ENCODE results near the gene FAM120C.

FAM120C gene

DNA sequence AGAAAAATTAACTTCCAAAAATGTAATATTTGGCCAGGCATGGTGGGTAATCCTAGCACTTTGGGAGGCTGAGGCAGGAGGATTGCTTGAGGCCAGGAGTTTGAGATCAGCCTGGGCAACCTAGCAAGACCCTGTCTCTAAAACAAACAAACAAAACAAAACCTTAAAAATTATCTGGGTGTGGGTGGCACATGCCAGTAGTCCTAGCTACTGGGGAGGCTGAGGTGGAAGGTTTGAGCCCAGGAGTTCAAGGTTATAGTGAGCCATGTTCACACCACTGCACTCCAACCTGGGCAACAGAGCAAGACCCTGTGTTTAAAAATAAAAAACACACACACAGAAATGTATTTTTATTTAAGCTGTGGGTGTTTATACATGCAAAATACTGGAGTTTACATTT lies 12.0 kb downstream of the FAM120C start:
- no peak for DNase-seq (ENCODE audit: low spot score)

DNA sequence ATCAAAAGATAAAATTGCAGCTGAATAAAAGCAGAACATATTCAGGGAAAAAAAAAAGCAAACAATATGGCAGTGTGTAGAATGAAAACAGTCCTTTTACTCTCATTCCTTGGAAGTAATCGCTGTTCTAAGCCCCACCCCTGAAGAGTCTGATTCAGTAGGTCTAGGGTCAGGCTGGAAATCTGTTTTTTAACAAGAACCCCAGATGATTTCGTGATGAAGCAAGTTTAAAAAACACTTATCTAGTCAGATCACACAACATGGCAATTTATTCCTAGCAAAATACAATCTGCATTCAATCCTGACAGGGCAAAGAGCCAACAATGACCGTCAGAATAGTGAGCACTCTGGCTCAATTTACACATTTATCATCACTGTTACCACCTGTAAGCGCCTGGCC lies 16.1 kb downstream of the FAM120C start:
- DNase-seq (ENCODE audit: low spot score) = no peak

- DNase-seq (ENCODE audit: low spot score) = no peak
These were observed 25.5 kb downstream of the FAM120C start for GRCh38 chrX:54157561-54157960.

GRCh38 chrX:54134269-54134668 lies 48.8 kb downstream of the FAM120C start:
- DNase-seq (ENCODE audit: low spot score) = no peak

GRCh38 chrX:54116391-54116790 lies 66.7 kb downstream of the FAM120C start:
- no peak for DNase-seq (ENCODE audit: low spot score)

- no peak for DNase-seq (ENCODE audit: low spot score)
These were observed 89.5 kb downstream of the FAM120C start for GRCh38 chrX:54093571-54093970.

DNA sequence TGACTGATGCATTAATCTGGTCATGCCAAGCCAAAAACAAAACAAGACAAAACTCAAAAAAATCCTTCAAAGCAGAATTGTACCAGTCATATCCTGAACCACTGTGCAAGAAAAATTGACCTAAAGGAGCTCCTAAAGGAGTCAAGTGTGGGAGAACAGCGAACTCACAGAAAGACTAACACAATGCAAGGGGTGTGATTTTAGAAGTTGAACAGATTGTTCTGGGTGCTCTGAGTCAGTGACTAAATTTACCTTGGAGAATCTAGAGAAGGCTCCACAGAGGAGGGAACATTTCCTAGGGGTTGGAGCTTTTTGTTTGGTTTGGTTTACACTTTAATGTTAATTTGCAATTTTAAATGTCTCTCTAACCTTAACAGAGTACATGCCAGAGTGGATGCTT lies 89.9 kb downstream of the FAM120C start:
- DNase-seq (ENCODE audit: low spot score) = no peak

- no peak for DNase-seq (ENCODE audit: low spot score)
These were observed 92.2 kb downstream of the FAM120C start for GRCh38 chrX:54090880-54091279.

GRCh38 chrX:54089191-54089590 lies 93.9 kb downstream of the FAM120C start:
- no peak for DNase-seq (ENCODE audit: low spot score)

DNA sequence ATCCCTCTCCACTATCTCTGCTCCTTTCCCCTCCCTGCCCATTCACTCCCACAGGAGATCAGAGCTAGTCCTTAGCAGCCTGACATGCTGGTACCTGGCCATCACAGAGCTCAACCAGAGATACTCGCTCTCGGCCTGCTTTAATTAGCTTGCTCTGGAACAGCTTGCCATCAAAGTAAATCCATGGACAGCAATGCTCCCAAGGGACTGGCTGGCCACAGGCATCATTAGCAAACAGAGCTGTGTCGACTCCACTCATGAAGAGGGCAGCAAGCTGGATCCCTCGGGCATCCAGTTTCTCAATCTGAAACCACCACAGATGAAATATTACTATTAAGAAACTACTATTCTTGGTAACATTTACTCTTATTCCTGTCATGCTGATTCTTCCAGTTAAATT lies 95.4 kb downstream of the FAM120C start:
- no peak for DNase-seq (ENCODE audit: low spot score)

DNA sequence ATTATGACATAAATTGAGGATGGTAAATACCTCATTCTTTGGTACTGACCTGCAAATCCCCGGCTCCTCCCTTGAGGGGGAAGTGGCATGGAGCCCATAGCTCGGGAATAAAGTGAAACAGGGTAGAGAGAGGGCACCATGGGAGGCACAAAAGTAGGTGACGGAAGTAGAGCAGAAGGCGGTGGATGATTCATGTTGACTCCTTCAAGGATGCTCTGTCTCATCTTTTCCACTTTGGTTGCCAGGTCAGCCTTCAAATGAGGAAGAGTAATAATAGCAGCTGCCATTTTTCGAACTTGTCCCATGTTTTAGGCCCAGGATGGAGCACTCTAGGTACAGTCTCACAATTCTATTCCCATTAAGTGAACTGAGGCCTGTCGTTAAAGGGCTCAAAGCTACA lies 97.4 kb downstream of the FAM120C start:
- peak; percentile 72 for DNase-seq (ENCODE audit: low spot score)

DNA sequence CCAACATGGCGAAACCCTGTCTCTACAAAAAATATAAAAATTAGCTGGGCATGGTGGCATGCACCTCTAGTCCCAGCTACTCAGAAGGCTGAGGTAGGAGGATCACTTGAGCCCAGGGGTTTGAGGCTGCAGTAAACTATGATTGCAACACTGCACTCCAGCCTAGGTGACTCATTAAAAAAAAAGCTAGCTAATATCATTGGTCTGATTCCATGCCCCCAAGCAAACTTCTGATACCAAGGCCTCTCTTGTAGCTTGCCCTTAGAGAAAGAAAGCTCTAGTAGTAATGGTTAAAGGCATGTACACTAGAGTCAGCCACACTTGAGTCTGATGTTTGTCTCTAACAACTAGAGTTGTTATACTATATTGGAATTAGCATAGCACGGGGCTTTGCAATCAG lies 106.2 kb downstream of the FAM120C start:
- DNase-seq (ENCODE audit: low spot score) = no peak

GRCh38 chrX:54074826-54075225 lies 108.2 kb downstream of the FAM120C start:
- no peak for DNase-seq (ENCODE audit: low spot score)

DNA sequence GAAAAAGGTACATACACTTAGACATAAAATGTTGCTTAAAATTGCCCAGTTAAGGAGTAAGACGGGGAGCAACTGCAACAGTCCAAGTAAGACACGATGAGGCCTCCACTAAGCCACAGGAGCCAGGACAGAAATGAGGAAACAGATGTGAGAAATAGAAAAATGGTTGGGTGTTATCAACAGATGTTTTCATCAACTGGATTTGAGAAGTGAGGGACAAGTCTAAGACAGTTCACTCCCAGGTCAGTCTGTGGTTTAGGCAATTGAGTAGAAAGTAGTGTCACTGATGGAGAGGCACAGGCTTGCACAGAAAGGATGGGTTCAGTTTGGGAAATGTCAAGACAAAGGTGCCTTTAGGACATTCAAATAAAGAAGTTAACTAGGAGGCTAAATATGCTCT lies 115.3 kb downstream of the FAM120C start:
- no peak for DNase-seq (ENCODE audit: low spot score)

- DNase-seq (ENCODE audit: low spot score) = no peak
These were observed 116.2 kb downstream of the FAM120C start for GRCh38 chrX:54066841-54067240.

DNA sequence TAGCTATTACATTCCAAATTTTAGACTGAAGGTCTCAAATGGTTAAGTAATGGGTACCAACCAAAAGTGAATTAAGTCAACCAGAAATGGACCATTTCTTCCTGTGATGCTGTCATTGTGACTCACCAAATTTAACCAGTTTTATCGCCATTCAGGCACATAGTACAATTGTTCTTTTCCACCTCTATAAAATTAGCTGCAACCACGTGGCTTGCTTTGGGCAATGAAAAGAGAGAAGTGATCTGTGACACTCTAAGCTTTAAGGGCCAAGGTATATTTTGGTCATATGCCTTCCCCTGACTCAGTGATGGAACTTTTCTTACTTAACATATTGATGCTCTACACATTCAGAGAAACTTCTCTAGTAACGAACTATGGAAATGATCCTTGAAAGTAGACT lies 118.5 kb downstream of the FAM120C start:
- no peak for DNase-seq (ENCODE audit: low spot score)

DNA sequence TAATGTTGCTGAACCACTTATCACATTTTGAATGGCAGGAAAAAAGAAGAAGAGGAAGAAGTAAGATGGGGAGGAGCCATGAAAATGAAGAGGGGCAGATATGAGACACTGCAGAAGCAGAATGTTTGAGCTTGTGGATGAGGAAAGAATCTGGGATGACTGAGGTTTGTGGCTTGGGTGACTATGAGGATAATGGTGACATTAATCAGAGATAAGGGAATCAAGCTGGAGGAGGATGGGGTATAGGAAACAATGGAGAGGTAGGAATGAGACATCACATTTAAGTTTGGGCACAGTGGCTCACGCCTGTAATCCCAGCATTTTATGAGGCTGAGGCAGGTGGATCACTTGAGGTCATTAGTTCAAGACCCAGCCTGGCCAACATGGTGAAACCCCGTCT lies 119.7 kb downstream of the FAM120C start:
- DNase-seq (ENCODE audit: low spot score) = no peak

GRCh38 chrX:54049801-54050200 lies 133.3 kb downstream of the FAM120C start:
- DNase-seq (ENCODE audit: low spot score) = no peak

DNA sequence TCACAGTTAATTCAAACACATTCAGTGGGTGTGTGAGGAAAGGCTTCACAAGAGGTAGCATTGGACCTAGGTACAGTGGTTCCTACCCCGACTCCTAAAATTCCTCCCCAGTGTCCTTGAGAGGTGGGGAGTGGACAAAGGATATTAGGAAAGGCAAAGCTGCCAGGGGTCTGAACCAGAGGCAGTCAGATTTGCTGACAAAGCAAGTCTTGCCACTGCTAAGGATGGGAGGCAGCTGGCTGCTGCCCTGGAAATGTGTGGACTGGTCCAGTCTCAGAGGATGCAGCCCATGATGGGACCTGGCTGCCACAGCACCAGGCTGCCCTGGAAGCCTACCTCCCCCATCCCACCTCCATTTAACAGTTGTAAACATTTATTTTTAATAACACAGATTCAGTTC lies 134.6 kb downstream of the FAM120C start:
- no peak for DNase-seq (ENCODE audit: low spot score)

- DNase-seq (ENCODE audit: low spot score) = no peak
These were observed 137.4 kb downstream of the FAM120C start for GRCh38 chrX:54045563-54046228.

GRCh38 chrX:54044877-54045338 lies 138.1 kb downstream of the FAM120C start:
- no peak for DNase-seq (ENCODE audit: low spot score)

DNA sequence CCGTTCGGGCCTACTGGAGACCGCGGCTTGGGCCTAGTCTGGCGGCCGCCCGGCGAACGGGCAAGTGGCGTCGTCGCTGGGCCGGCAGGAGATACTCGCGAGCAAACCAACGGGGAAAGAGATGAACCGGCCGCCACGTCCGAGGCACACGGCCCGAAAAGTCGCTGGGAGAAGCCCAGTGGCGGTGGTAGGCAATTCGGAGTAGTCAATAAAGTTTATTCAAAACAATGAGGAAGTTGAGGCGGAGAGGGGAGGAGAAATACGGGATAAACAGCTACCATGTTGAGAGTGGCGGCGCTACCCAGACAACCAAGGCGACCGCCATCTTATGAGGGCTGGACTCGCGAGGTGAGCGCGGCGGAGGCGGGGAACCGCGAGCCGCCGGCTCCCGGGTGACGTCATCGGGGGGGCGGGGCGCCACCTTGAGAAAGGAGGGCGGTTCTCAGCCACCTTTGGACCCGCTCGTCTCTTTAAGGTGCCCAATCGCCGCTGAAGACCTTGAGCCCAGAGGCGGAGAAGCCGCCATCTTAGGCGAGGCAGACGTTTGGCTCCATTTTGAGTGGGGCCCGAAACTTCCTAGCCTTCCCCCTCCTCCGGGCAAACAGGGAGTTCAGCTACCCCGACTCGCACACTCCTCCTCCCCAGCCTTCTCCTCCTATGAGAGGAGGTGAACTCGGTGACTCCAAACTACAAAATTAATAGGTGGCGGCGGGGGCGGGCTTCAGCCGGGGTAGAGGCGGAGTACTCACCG lies 138.8 kb downstream of the FAM120C start, which contains the start of gene PHF8:
TSS of gene PHF8 (minus strand) at position 348 of the 751 bp plus-strand sequence. CDS start 1,745 bp downstream, outside the sequence.
- peak; percentile 91 for DNase-seq (ENCODE audit: low spot score)

DNA sequence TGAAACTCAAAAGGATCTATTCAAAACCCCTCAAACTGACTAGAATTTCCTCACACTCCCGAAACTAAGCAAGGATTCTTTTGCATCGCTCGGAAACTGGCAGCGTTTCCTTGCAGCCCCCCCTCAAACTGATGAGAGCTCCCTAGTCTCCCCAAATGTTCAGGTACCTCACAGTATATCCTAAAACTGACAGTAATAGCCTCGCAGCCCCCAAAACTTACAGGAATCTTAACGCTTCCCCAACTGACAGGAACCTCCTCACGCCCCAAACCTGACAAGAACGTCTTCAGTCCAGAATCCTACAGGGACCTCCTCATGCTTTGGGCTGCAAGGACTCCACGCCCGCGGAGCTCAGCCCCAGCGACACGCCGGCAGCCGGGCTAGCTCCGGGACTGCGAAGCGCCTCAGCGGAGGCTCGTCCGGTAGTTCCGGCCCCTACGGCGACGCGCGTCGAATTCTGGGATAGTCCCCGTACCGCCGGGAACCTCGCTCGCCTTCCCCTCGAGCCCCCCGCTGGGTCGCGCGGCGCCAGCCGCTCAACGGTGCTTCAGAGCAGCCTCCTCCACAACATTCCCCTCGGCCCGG lies 139.4 kb downstream of the FAM120C start:
- DNase-seq (ENCODE audit: low spot score) = peak; percentile 21
